GM18861 (cell line): ENCODE data around the gene DCAF4.

Source experiments
- ATAC-seq: cut with Tn5 transposase; IDR thresholded peaks from one replicate; pipeline ENCODE4 v1.9.1; 2021; ENCODE audit not compliant: unreplicated experiment

The DCAF4 gene, protein sequence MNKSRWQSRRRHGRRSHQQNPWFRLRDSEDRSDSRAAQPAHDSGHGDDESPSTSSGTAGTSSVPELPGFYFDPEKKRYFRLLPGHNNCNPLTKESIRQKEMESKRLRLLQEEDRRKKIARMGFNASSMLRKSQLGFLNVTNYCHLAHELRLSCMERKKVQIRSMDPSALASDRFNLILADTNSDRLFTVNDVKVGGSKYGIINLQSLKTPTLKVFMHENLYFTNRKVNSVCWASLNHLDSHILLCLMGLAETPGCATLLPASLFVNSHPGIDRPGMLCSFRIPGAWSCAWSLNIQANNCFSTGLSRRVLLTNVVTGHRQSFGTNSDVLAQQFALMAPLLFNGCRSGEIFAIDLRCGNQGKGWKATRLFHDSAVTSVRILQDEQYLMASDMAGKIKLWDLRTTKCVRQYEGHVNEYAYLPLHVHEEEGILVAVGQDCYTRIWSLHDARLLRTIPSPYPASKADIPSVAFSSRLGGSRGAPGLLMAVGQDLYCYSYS

DNA sequence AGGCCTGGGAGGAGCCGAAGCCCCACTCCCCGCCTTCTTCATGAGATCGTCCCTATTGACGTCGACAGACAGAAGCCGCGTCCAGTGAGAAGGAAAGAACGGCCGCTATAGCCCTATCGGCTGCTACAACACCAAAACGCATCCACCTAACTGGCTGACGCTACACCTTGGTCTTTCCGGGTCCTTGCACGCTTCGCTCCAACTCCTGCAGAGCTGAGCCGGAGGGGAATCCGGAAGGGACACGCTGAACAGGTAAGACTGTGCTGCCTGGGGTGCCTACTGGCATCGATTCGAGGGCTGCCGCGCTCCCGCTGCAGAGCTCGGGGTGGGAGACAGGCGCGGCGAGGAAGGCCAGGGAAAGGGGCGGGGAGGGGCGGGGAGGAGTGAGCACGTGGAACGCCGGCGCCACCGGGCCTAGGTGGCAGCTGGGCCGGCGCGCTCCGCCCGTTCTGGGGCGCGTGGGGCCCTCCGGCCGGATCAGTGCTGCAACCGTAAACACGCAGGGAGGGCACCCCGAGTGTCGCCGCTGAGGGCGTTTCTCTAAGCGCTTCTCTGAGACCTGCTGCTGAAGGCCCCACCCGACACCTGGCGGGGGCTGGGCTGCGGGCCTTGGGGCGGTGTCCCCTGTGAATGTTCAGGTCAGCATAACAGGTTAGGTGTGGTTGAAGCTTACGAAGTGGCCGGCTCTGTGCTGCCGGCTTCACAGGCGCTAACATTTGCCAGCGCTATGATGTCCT is at the start of gene DCAF4:
Gene DCAF4 (plus strand): TSS at position 173 of the 737 bp plus-strand sequence. CDS start 11,515 bp downstream, outside the sequence.
- peak; percentile 95 for ATAC-seq

DNA sequence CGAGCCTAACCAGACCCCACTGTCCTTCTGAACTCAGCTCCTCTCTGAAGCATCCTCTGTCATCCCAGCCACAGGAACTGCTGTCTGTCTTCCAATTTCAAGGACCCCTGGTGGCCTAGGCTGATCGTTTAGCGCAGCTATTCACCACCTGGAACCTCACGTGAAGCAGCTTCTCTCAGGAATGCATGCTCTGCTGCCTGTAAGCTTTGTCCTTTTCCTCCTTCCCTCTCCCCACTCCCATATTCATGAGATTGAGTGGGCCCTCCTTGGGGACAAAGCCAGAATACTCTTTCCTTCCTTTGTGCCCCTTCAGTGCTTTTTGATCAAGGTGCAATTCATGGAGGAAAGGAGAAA is 49.6 kb upstream of the DCAF4 start:
- ATAC-seq: no peak

DNA sequence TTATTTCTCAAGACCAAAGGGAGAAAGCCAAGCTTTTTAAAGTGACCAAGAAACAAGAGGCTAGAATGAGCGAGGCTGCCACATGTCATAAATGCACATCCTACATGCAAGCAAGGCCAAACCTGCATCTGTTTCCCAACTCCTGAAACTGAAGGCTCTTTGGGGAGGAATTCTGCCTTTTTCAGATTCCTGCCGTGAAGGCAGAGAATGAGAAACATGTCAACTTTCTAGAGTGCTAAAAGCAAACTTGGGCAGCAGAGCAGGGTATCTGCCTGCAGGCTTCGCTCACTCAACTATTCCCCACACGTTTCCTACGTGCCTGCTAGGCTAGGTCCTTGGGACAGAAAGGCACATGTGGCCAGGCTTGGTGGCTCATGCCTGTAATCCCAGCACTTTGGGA is 47.5 kb upstream of the DCAF4 start:
- no peak for ATAC-seq

DNA sequence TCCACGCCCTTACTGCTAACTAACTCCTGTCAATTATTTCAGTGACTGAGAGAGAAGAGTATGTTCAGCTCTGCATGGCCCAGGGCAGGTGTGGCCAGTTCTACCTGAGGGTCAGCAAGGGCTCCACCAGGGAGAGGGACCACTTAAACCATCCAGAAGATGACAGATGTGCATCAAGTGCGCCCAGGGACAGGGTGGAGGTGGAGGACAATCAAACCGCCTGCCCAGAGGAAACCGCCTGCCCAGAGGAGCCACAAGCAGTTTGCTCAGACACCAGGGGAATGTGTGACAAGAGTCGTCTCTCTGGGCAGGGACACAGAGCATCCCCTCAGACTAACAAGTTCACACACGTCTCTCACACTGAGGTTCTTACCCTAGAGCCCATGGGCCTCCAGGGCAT is 46.8 kb upstream of the DCAF4 start:
- ATAC-seq: no peak

DNA sequence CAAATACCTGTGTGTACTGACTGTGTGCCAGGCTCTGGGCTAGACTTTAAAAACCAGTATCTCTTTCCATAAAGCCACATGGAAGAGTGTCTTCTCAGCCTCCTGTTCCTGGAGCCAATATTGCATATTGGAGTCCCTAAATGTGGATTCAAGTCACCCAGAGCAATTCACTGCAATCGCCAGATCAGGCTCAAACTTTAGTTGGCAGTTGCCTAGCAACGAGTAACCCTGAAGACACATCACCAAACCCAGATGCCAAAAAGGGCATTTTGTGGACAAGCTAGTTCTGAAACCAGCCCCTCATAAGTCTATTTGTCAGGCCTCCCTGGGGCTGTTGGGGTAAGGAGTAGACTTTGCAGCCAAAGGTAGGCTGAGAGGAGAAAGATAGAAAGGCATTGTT is 46.1 kb upstream of the DCAF4 start:
- no peak for ATAC-seq

DNA sequence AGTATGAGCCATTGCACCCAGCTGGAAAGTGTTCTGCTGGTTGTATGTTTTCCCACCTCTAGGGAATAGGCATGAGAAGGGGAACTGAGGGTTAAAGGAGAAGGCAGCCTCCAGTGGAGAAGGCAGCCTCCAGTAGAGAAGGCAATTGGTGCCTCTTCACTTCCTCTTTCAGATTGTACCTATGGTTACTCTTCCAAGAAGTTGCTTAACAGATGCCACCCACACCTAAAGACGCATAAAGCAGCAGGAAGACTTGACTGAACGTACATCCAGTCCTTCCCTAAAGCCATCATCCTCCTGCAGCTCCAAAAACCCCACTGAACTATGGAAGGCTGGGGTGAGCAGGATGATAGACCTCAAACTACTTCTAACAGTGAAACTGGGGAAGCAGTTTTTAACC is 45.4 kb upstream of the DCAF4 start:
- ATAC-seq: no peak

DNA sequence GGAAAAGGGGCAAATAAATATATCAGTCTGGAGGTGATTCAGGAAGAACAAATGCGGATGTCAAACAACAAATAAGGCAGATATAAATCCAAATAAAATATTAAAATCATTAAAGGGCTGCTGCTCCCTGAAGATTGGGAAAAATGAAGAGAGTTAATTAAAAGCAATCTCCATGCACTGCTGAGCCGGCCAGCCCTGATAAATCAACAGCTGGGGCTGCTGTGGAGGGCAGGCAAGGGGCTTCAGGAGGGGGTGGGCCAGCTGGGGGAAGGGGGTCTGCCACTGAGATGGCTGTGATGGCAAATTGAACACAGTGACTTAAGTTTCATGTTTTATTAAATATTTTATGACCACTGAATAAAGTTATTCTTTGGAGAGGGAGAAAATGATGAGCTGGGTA is 44.7 kb upstream of the DCAF4 start:
- ATAC-seq: no peak

DNA sequence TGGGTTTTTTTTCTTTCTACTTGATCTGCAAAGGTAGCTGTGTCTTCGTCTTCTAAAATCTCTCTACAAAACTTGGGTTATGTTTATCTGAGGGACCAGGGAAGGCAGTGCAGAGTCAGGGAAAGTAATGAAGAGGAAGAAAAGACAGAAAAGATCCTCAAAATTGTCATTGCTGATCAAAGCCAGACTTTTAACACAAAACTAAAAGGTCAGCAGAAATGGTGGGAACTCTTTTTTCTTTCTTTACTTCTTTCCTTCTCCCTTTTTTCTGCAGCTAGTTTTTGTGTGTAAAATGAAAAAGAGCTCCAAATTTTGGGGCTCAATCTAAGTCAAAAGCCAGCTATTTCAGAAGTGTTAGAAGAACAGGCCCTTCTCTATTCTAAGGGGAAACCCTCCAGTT is 44.2 kb upstream of the DCAF4 start:
- ATAC-seq: no peak

DNA sequence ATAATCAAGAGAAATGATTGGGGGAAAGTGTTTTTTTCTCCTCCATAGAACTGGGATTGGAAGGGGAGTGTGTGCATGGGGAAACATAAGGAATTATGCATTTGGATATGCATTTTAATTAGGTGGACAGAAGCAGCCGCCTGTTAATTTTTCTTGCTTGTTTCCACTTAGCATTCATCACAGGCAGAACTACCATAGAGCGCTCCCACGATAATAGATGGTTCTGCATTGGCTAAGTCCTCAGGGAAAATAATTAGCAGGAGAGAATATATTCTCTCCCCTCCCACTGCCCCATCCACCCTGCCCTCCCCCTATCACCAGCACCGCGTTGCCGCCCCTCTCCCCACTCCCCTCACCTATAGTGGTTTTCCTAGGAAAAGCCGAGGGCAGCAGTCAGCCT is 43.8 kb upstream of the DCAF4 start:
- no peak for ATAC-seq

DNA sequence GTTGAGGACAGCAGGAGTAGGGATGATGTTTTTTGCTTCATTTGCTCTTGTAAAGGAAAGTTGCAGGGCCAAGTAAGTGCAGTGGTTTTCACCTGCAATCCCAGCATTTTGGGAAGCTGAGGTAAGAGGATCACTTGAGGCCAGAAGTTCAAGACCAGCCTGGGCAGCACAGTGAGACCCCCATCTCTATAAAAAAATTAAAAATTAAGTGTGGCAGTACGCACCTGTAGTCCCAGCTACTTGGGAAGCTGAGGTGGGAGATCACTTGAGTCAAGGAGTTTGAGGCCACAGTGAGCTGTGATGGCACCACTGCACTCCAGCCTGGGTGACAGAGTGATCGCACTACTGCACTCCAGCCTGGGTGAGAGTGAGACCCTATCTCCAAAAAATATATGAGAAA is 43.2 kb upstream of the DCAF4 start:
- no peak for ATAC-seq

DNA sequence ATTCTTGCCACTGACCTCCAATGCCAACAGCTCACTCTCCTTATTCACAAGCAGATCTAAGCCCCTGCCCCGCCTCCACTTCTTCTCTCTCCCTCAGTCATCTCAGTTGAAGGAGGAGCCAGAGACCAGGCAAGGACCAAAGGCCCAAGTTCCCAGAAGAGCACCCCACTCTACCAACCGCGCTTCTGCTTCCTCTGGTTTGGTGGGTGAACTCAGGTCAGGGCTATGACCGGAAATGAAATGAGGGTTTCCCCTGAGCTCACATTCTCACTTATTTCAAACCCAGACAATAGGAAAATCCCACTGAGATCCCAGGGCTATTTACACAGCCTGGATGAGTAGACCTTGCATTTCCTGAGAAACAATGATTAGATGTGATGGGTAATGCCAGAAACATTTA is 42.3 kb upstream of the DCAF4 start:
- ATAC-seq: no peak

DNA sequence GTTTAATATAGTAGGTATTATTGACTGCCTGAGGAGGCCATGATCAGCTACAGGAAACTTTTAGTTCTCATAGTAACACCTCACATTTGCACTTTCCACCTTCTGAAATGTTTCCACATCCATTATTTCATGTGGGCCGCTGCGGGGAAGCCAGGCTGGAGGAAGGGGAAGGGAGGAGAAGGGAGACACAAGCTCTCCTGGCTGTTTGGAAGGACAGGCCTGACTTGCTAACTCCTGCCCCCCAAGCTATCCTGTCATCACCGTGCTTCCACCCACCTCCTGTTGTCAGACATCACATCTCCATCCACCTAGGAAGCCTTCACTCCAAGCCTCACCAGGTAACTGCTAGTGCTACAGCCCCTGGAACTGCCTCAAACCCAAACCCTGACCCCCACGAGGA is 41.9 kb upstream of the DCAF4 start:
- ATAC-seq: no peak

DNA sequence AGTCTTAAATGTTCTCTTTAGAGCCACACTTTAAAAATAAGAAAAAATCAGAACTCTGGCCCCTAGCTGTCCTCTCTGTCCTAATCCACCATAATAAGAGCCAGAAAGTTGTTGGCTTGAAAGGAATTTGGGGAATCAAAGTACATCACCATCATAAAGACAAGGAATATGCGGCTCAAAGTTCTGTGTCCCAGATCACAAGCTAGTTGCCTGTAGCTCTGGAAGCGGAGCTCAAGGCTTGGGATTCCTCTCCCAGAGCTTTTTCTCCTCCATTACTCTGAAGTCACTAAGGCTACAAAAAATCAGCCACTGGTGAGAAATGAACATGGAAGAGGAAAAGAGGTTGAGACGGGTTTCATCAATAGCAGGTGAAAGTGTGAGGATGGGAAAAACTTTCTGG is 38.8 kb upstream of the DCAF4 start:
- no peak for ATAC-seq

DNA sequence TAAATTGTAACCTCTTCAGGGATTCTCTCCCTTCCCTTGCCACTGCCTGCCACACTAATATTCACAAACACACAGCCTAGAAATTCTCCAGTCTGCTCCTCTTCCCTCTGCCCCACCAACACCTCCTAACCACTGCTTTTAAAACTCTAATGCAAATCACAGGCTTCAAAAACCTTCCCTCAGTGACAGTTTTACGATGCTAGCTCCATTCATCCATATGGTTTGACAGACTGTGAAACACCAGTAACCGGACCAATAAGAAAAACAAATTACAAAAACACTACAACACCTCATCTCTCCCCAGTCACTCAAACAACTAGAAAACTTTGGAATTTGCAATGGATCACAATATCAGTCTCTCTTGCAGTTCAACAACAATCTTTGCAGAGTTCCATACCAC is 38.1 kb upstream of the DCAF4 start:
- ATAC-seq: no peak

DNA sequence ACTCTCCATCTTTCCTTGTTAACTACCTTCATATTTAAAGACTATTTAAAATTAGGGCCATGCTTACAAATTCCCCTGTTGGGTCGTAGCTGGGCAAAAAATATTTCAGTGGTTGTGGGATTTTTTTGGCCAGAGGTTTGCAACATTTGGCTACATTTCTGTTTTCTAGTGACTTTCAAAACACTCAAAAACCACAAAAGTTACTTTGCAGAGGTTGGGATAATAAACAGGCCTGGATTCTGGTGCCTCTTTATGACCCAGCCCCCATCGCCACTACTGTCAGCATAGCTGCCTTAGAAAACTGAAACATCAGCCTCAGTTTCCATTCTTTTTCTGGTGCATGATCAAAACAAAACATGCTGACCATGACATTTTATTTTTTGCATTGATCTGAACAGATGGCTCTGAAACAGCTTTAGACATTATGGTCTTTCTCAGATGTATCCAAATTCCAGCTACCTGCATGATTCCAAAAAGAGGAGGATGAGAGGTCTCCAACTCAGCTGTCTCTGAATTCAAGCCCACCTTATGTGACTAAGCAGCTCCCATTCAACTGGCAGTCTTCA is 37.5 kb upstream of the DCAF4 start:
- no peak for ATAC-seq

DNA sequence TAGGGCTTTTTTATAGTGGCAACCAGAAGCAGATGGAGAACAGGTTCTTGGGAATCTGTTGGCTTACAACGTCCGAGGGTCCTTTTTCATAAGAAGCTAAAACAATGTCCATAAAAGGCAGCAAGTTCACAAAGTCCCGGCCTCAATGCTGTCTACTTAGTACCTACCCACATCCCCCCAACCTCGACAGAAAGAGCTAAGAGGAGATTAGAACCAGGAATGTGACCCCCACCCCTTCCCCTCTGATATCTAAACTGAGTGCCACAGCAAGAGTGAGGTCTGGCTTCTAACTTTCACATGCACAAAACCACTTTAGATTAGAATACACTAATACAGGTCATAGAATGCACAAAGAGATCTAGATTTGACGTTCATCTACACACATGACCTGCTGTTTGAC is 36.9 kb upstream of the DCAF4 start:
- ATAC-seq: no peak

DNA sequence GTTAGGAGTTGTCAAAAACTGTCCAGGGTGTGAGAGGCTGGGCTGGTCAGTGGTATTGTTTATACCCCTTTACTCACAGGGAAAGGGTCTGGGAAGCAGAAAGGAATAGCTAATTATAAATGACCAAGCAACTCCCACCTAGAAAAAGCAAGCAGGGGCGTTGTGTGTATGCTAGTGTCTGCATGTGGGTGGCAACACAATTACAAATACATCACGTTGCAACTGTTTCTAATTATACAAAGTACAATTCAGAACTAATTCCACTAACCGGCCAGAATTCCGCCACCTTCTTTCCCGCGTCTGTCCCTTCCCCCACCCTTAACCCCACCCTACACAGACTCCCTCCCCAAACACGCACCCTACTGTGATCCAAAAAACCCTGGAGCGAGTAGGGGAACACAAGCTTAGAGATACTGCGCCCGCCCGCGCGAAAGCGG is 34.6 kb upstream of the DCAF4 start:
- no peak for ATAC-seq

DNA sequence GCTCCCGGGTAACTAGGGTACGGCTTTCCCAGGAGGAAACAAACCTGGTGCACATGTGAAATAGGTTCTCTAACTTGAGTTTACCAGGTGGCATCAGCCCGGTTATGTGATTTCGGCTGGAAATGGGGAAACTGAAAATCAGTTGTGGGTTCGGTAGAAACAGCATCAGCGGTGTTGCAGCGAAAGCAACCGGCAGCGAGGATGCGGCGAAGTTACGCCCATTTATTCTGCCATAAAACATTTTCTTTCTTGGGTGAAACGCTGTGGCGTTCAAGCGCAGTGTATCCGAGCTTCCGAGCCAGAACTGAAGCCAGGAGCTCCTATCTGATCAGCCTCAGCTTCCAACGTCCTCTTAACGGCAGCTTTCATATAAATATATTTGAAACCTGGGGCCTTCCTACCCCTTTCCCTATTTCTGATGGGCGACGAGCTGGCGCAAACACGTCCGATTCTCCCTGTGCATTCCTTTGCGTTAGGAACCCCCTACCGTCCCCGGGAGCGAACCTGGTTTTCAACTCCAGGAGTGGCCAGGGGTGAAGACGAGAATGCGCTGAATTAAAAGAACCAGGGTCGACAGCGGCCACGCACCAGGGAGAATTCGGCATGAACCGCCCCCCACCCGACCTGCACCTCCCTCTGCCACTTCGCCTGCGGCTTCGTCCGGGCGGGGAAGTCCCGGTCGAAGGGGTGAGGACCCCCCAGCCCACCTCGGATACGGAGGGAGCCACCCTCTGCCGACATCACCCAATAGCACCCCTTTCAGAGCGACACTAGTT is 34.0 kb upstream of the DCAF4 start:
- ATAC-seq: no peak

DNA sequence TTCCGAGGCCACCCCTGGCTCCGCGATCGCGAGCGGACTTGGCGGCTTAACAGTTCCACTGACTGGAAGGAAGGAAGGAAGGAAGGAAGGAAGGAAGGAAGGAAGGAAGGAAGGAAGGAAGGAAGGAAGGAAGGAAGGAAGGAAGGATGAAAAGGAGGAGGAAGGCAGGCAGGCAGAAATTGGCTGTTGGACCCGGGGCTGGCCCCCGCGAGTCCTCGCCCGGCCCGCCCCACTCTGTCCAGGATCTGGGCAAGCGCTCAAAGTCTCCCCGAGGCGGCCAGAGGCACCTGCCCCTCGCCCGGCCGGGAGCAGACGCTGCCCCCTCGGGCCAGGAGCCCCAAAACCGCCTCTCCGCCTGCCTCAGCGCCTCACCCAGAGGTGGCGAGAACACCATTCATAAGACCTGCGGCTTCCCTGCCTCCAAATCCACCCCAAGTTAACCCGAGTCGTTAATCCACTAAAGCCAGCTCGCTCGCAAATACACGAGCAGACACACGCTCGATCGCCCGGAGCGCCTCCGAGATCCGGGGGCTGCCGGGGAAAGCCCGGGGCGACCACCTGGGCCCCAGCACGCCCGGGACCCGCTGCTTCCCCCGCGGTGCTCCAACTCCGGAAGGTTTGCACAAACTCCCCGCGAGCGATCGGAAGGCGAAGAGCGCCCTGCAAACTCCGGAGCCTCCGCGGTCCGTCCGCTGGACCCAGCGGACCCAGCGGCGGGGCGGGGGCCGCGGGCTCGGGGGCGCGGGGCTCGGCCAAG is 33.2 kb upstream of the DCAF4 start:
- ATAC-seq: no peak

DNA sequence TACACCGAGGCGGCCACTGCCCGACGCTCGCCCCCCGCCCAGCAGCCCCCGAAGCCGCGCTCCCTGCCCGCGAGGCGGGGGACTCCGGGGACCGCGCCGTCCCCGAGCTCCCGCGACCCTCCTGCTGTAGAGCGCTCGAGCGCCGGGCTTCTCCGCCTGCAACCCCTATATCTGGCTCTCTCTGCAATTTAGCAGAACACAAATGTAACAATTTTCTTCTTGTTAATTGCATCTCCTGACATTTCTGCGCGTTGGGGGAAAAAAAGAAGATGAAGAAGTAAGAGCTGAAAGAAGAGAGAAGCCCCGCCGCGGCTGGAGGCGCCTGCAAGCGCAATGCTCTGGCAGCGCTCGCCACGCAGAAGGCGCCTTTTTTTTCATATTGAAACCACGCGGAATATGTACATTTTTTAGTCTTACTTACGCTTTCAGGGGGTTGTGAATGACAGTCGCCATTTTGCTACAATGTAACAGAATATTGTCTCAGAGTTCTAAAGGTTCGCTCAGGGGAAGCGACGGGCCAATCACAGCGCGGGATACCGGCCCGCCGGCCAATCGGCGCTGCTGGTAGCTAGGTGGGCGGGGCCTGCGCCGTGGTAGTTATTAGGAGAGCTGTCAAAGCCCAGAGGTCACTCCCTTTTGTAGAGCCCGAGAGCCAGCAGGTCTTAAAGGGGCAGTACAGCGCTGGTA is 32.5 kb upstream of the DCAF4 start, which contains the start of gene DPF3:
Gene DPF3 (minus strand): TSS at position 466 of the 687 bp plus-strand sequence. CDS start 13 bp downstream, at position 453.
- ATAC-seq: peak; percentile 97
